ENCODE measurements around the gene E2F7.

DNA sequence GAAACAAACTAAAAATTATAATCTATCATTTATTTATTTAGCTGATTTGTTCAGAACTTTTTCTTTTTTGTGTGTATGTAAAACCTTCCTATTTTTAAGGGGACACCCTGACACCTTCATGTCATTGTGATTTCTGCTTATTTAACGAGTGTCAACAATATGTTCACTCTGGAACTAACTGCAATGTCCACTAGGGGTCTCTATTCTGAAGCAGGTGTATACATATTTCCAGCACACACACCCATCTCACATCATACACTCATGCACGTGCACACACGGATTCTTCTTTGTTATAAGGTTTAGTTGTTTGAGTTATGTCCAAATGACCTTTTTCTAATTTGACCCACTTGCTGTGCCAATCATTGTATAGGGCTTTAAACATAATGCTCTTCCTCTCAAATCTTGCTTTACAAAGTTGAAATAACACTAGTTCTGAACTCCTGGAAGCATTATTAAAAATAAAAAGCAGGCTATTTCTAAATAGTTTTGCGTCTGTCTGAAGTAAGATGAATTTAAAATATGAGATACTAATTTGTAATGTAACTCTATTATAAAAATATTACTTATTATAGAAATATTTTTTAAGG lies 15.5 kb downstream of the E2F7 start:
- TF ChIP-seq, protein P1, sequence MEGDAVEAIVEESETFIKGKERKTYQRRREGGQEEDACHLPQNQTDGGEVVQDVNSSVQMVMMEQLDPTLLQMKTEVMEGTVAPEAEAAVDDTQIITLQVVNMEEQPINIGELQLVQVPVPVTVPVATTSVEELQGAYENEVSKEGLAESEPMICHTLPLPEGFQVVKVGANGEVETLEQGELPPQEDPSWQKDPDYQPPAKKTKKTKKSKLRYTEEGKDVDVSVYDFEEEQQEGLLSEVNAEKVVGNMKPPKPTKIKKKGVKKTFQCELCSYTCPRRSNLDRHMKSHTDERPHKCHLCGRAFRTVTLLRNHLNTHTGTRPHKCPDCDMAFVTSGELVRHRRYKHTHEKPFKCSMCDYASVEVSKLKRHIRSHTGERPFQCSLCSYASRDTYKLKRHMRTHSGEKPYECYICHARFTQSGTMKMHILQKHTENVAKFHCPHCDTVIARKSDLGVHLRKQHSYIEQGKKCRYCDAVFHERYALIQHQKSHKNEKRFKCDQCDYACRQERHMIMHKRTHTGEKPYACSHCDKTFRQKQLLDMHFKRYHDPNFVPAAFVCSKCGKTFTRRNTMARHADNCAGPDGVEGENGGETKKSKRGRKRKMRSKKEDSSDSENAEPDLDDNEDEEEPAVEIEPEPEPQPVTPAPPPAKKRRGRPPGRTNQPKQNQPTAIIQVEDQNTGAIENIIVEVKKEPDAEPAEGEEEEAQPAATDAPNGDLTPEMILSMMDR (IDR thresholded peaks at IDR 0.05): peak; percentile 49 to 62
- TF ChIP-seq POLR2A (IDR thresholded peaks at IDR 0.05) (no peak), POLR2AphosphoS5 (IDR thresholded peaks at IDR 0.05) (no peak), EP300 (IDR thresholded peaks at IDR 0.05) (no peak)
